ENCODE results near the gene HSPA12B. TPM values are rescaled to one million over a fixed set of nuclear protein-coding genes. Genes with fewer than 3 reads are reported as not detected.

HSPA12B gene
- total RNA-seq, 1 experiment from 2014 or later = not detected

GRCh38 chr20:3796477-3797225, 64.2 kb downstream of the HSPA12B start:
- Histone ChIP-seq H3K4me1 (ENCODE audit: insufficient read depth, low read length, poor library complexity, severe bottlenecking) (peaks cover 27% of the 10 kb centered on the region), H3K9me3 (ENCODE audit: low read depth, low read length, poor library complexity, severe bottlenecking) (no peaks in the 10 kb centered on the region), H3K27me3 (replicated peaks; ENCODE audit: insufficient read depth, low read depth, low read length, poor library complexity) (no peaks in the 10 kb centered on the region), H3K4me3 (ENCODE audit: low read depth, low read length, poor library complexity, severe bottlenecking) (peak overlapping the region; percentile 97), H3K36me3 (ENCODE audit: insufficient read depth, low read length, poor library complexity, severe bottlenecking) (peaks cover 43% of the 10 kb centered on the region), H3K27ac (ENCODE audit: low read depth, low read length, poor library complexity, severe bottlenecking) (peak overlapping the region; percentile 91)
- ChIA-PET CTCF (interaction anchor here (0.6 kb wide), 1 partner anchor 105 kb away, joined by 7 read pairs; no protein-coding TSS in a partner anchor), POLR2A (ENCODE audit: low non-redundant PET) (interaction anchor here (1.0 kb wide), 1 partner anchor 10 kb away, joined by 4 read pairs; the partner anchor contains the start of gene CENPB)
- TF ChIP-seq CTCF (conservative IDR thresholded peaks at IDR 0.05; ENCODE audit: low read depth, low read length) = no peak
- no peak for TF ChIP-seq EZH2 (IDR thresholded peaks at IDR 0.05; ENCODE audit: borderline replicate concordance, low read depth, low read length, poor library complexity, severe bottlenecking)
- DNase-seq (ENCODE audit: low spot score) = no peak
- intact Hi-C loops (cut with micrococcal nuclease; ENCODE audit: unreplicated experiment) = no loop called here
- BruUV-seq (replicated peaks) = no TSS peak

GRCh38 chr20:3797226-3797545, 64.7 kb downstream of the HSPA12B start:
- H3K4me1 ChIP-seq (ENCODE audit: insufficient read depth, low read length, poor library complexity, severe bottlenecking) = peaks cover 27% of the 10 kb centered on the region
- no peak for TF ChIP-seq CTCF (conservative IDR thresholded peaks at IDR 0.05; ENCODE audit: low read depth, low read length)
- TF ChIP-seq EZH2 (IDR thresholded peaks at IDR 0.05; ENCODE audit: borderline replicate concordance, low read depth, low read length, poor library complexity, severe bottlenecking) = no peak
- intact Hi-C loops (cut with micrococcal nuclease; ENCODE audit: unreplicated experiment) = no loop called here
- no peaks in the 10 kb centered on the region for H3K27me3 ChIP-seq (replicated peaks; ENCODE audit: insufficient read depth, low read depth, low read length, poor library complexity)
- no TSS peak for BruUV-seq (replicated peaks)
- DNase-seq (ENCODE audit: low spot score) = no peak
- ChIA-PET CTCF (no interaction called here), POLR2A (ENCODE audit: low non-redundant PET) (no interaction called here)
- H3K4me3 ChIP-seq (ENCODE audit: low read depth, low read length, poor library complexity, severe bottlenecking) = peak overlapping the region; percentile 97
- H3K36me3 ChIP-seq (ENCODE audit: insufficient read depth, low read length, poor library complexity, severe bottlenecking) = peaks cover 48% of the 10 kb centered on the region
- H3K27ac ChIP-seq (ENCODE audit: low read depth, low read length, poor library complexity, severe bottlenecking) = peak overlapping the region; percentile 91
- H3K9me3 ChIP-seq (ENCODE audit: low read depth, low read length, poor library complexity, severe bottlenecking) = no peaks in the 10 kb centered on the region

DNA sequence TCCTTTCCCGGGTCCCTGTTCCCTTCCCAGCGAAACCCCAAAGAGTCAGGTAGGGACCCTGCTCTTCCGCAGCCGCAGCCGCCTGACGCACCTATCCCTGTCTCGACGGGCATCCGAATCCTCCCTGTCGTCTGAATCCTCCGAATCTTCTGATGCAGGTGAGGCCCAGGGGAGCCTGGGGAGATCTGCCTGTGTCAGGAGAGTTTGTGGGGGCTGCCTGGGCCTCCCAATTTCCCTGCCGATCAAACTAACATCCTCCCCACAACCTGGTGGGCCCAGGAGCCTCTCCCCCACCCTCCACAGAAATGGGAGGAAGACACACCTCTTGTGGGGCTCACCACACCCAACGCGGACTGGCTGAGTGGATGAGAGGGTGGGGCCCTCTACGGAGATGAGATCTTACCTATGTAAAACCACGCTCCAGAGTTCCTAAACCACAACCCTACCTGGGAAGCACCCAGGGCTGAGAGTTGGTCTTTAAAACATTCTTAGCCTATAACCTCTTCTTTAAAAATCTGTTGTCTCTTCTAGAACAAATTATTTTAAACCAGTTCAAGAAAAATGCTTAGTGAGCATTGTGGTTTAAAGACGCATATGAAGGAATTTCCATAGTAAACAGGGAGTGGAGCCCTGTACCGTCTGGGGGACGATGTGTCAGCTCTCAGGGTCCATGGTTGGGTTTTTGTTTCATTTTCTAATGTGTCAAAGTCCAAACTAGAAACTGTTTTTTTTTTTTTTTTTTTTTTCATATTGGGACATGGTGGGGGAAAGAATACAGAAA, 65.3 kb downstream of the HSPA12B start:
- ChIA-PET POLR2A (ENCODE audit: low non-redundant PET) (interaction anchor here (0.6 kb wide), 1 partner anchor 16 kb away, joined by 8 read pairs; no protein-coding TSS in a partner anchor), CTCF (no interaction called here)
- peaks cover 54% of the 10 kb centered on the region for H3K36me3 ChIP-seq (ENCODE audit: insufficient read depth, low read length, poor library complexity, severe bottlenecking)
- no peaks in the 10 kb centered on the region for H3K27me3 ChIP-seq (replicated peaks; ENCODE audit: insufficient read depth, low read depth, low read length, poor library complexity)
- DNase-seq (ENCODE audit: low spot score) = no peak
- H3K9me3 ChIP-seq (ENCODE audit: low read depth, low read length, poor library complexity, severe bottlenecking) = no peaks in the 10 kb centered on the region
- TF ChIP-seq CTCF (conservative IDR thresholded peaks at IDR 0.05; ENCODE audit: low read depth, low read length) = no peak
- no peak for TF ChIP-seq EZH2 (IDR thresholded peaks at IDR 0.05; ENCODE audit: borderline replicate concordance, low read depth, low read length, poor library complexity, severe bottlenecking)
- H3K27ac ChIP-seq (ENCODE audit: low read depth, low read length, poor library complexity, severe bottlenecking) = peak overlapping the region; percentile 91
- H3K4me1 ChIP-seq (ENCODE audit: insufficient read depth, low read length, poor library complexity, severe bottlenecking) = peaks cover 27% of the 10 kb centered on the region
- H3K4me3 ChIP-seq (ENCODE audit: low read depth, low read length, poor library complexity, severe bottlenecking) = peak overlapping the region; percentile 97
- intact Hi-C loops (cut with micrococcal nuclease; ENCODE audit: unreplicated experiment) = no loop called here
- no TSS peak for BruUV-seq (replicated peaks)

Measured in A673 (cell line).